GM13976 (cell line): ENCODE data around the gene SRSF7.

ENCODE experiments used
- DNase-seq: peaks from one replicate; pipeline ENCODE4 v3.0.0; 2012; ENCODE audit warnings: low spot score
- CTCF ChIP-seq: IDR thresholded peaks from 2 replicates; pipeline ENCODE4 v1.5.1; 2012; ENCODE audit warnings: borderline replicate concordance, mild to moderate bottlenecking; ENCODE audit not compliant: insufficient read depth; ENCODE audit errors: extremely low read depth, missing control alignments, control extremely low read depth
- in situ Hi-C: fragments of 300-500 bp; cut with MboI; formaldehyde crosslinking; loops from one replicate; pipeline ENCODE4 v1.12.0; 2022; ENCODE audit warnings: low sequenced_read_pairs, mixed read lengths, inconsistent platforms; ENCODE audit not compliant: unreplicated experiment

The SRSF7 gene

GRCh38 chr2:38791744-38792143, 40.6 kb upstream of the SRSF7 start:
- in situ Hi-C loops, result no loop called here
- no peak for DNase-seq
- TF ChIP-seq CTCF, result no peak

GRCh38 chr2:38789691-38790090, 38.5 kb upstream of the SRSF7 start:
- TF ChIP-seq CTCF, result no peak
- in situ Hi-C loops, result no loop called here
- no peak for DNase-seq

- no peak for DNase-seq
- TF ChIP-seq CTCF, result no peak
- in situ Hi-C loops, result no loop called here
Measured at GRCh38 chr2:38788306-38788705, 37.1 kb upstream of the SRSF7 start.

- no peak for TF ChIP-seq CTCF
- in situ Hi-C loops, result no loop called here
- no peak for DNase-seq
Measured at GRCh38 chr2:38783586-38783985, 32.4 kb upstream of the SRSF7 start.

- in situ Hi-C loops, result no loop called here
- DNase-seq, result no peak
- no peak for TF ChIP-seq CTCF
Measured at GRCh38 chr2:38778687-38779082, 27.5 kb upstream of the SRSF7 start.

- in situ Hi-C loops, result no loop called here
- TF ChIP-seq CTCF, result no peak
- no peak for DNase-seq
Measured at GRCh38 chr2:38776531-38776930, 25.4 kb upstream of the SRSF7 start.

- in situ Hi-C loops, result no loop called here
- DNase-seq, result no peak
- no peak for TF ChIP-seq CTCF
Measured at GRCh38 chr2:38775921-38776225, 24.7 kb upstream of the SRSF7 start.
